Suppressor macrophage treated with lipopolysaccharide for 1 hour (primary cell): ENCODE measurements around the gene MICU2.

Source experiments
- DNase-seq, 3 donors: peaks; one replicate each; pipeline ENCODE4 v3.0.0-alpha.2; 2020 to 2022

Gene MICU2

GRCh38 chr13:21481359-21481758 is 122.6 kb downstream of the MICU2 start:
- no peak for DNase-seq

- peak; percentile 77 to 89 (median 86) for DNase-seq
These were observed 124.8 kb downstream of the MICU2 start for GRCh38 chr13:21478881-21479808.

GRCh38 chr13:21476893-21477472 is 127.0 kb downstream of the MICU2 start:
- peak; percentile 89 to 94 (median 93) for DNase-seq

DNA sequence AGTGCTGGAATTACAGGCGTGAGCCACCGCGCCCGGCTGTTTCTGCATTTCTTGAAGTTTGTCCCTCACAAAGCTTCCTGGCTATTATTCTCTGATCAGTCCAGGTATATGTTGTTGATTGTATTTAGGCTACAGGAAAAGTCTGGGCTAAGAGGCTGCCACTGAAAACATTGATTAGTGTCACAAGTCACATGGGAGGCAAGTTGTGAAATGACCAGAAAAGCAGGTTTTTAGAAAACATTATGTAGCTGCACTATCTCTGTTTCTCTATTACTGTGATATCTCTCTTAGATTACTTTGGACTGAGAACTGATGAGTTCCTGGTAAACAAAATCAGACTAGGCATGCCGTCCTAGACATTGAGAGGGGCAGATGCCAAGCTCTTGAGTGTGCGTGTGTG is 128.9 kb downstream of the MICU2 start:
- no peak for DNase-seq

- no peak for DNase-seq
These were observed 133.2 kb downstream of the MICU2 start for GRCh38 chr13:21470785-21471184.

GRCh38 chr13:21466527-21466926 is 137.4 kb downstream of the MICU2 start:
- no peak for DNase-seq

DNA sequence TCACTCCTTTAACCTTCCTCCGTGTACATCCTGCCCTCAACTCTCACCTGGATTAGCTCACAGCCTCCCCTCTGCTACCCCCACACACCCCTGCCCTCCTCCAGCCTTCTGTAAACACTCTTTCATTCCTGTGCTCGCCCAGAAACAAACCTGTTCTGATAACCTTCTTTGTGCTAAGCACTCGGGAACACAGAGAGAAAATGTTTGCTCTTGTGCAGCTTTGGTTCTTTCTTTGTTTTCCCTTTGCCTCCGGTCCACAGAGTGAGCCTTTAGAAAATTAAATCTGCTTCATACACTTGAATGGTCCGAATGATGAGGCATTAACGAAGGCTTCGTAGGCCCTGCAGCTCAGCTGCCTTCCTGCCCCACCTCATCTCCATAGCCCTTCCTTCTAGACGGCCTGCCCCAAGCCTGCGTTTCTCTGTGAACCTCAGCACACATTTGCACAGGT is 138.2 kb downstream of the MICU2 start:
- DNase-seq: no peak

- no peak for DNase-seq
These were observed 140.5 kb downstream of the MICU2 start for GRCh38 chr13:21463424-21463823.

DNA sequence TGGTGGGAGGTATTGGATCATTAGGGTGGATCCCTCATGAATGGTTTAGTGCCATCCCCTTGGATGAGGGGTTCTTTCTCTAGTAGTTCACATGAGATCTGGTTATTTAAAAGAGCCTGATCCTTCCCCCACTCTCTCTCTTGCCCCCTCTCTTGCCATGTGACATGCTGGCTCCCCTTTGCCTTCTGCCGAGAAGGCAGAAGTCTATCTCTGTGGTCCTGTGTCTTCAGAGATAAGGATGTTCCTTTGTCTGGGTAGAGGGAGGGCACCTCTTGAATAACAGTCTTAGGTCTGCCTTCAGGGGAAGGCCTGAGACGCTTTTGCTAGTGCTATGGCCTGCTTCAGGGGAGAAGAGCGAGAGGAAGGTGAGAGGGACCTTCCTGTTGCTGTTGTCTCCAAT is 142.8 kb downstream of the MICU2 start:
- DNase-seq: no peak

DNA sequence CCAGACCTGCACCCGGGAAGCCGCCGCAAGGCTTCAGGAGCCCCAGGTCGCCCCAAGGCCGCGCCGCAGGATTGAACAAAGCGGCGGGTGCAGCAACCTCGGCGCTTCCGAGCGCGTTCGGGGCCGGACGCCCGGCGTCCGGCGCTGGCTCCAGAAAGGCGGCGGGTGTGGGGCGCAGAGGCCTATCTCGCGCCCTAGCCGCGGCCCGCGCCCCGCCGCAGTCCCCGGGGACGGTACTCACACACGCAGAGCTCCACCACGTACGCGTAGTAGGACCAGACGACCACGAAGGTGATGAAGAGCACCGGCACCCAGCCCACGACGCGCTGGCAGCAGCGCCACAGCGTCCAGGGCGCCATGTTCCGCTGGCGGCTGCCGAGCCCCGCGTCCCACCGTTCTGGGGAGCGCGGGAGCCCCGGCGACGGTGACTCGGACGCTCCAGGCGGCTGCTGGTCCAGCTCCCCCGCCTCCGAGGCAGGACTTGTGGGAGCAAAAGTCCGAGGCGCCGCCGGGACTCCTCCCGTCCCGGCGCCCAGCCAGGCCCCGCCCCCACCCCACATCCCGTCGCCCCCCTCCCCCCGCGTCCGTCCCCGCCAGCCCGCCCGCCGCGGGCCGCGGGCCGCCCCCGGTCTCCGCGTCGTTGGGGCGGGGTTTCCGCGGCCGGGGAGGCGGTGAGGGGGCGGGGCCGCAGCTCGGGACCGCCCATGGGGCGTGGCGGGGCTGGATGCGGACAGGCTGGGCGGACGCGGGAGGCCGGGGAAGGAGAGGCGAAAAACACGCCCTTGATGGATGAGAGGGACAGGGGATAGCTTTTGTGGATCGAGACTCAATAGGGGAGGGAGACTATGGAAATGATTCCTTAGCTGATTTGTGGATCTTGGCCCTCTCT is 144.9 kb downstream of the MICU2 start, which contains the start of gene ZDHHC20:
TSS of gene ZDHHC20 (minus strand) at position 491 of the 889 bp plus-strand sequence. CDS start at position 359, 132 bp downstream.
- DNase-seq: peak; percentile 91 to 98 (median 97)

GRCh38 chr13:21458451-21458812 is 145.5 kb downstream of the MICU2 start:
- peak in 1 of 3 donors; percentile 21 for DNase-seq

DNA sequence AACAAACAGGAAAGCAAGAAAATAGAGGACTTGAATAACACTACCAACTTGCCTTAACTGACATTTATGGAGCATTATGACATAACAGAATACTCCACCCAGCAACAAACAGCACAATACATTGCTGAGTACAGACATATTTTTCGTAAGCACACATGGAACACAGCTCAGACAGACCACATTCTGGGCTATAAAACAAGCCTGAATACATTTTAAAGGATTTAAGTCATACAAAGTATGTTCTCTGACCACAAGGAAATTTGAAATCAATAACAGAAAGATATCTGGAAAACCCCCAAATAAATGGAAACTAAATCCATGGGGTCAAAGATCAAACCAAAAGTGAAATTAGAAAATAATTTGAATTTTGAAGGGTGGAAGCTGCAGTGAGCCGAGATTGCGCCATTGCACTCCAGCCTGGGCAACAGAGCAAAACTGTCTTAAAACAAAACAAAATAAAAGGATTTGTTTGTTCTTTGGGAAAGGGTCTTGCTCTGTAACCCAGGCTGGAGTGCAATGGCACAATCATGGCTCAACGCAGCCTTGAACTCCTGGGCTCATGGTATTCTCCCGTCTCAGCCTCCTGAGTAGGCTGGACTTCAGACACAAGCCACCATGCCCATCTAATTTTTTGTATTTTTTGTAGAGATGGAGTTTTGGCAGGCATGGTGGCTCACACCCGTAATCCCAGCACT is 150.4 kb downstream of the MICU2 start:
- DNase-seq: peak; percentile 12 to 62 (median 36)

- peak; percentile 59 to 80 (median 73) for DNase-seq
These were observed 153.0 kb downstream of the MICU2 start for GRCh38 chr13:21450936-21451335.

GRCh38 chr13:21446656-21447055 is 157.3 kb downstream of the MICU2 start:
- DNase-seq: no peak

DNA sequence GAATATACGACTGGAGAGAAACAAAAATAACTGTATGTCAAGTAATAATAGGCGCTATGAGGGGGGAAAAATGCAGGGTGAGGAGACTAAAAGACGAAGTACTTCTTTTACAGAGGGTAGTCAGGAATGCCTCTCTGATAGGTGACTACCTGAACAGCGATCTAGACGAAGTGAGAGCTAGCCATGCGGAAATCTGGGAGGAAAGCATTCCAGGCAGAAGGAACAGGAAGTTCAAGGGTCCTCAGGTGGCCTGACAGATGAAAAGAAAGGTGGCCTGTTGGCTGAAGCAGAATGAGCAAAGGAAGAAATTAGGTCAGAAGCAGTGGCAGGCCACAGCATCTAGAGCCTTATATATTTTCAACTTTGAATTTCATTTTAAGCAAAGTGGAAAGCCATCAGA is 158.2 kb downstream of the MICU2 start:
- DNase-seq: no peak

DNA sequence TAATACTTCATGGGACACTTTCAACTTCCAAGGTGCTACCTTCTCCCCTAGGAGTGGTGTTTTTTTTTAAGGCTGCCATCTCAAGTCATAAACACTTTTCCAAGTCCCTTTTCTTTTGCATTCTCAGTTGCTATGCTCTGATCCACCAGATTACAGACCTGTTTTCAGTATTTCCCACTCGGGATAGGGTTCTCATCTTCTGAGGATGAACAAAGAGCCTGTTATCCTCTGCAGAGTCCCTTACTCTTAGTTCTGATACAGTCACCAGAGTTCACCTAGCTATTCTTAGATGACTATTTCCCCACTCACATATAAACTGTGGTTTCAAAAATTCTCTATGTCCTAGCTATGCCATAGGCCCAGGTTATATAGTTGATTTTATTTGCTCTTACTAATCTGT is 160.8 kb downstream of the MICU2 start:
- no peak for DNase-seq
